Epithelial cell of alveolus of lung (primary cell): ENCODE data around the gene MAP6D1. TPM values are rescaled to one million over a fixed set of nuclear protein-coding genes. Genes with fewer than 3 reads are reported as not detected.

Experiments used
- total RNA-seq: library from RNA; depleted of rRNA; stranded (reverse); fragments of >200 nt; gene quantifications from 2 replicates; pipeline ENCODE4 v1.2.1, GENCODE V29; 2015

MAP6D1 gene
- 1.4 and 3.5 TPM in 2 replicates for total RNA-seq

GRCh38 chr3:183825456-183826161 lies at the start of gene MAP6D1:
Gene MAP6D1 (minus strand): TSS chr3:183825577. CDS start chr3:183825547, 30 bp downstream.

Other genes with a start within 250 kb of the MAP6D1 start
- gene KLHL24, start 190.0 kb downstream of the MAP6D1 start, total RNA-seq: 20.2 and 80.7 TPM in 2 replicates
- 25.1 and 33.2 TPM in 2 replicates for gene YEATS2, start 127.8 kb downstream of the MAP6D1 start, total RNA-seq
- 45.5 and 58.1 TPM in 2 replicates for gene PARL, start 59.3 kb upstream of the MAP6D1 start, total RNA-seq
- gene ABCC5, start 192.3 kb upstream of the MAP6D1 start, total RNA-seq: 6.1 and 9.7 TPM in 2 replicates
- not detected in 2 replicates for gene HTR3D, start 206.2 kb upstream of the MAP6D1 start, total RNA-seq
- gene HTR3C, start 227.5 kb upstream of the MAP6D1 start, total RNA-seq: not detected in 2 replicates